H1 (cell line): ENCODE data around the gene SF3B3. TPM values are rescaled to one million over a fixed set of nuclear protein-coding genes. Genes with fewer than 3 reads are reported as not detected.

Experiments
- CTCF ChIA-PET: fragments of 300-600 bp; sonication (Branson Sonifier 250); formaldehyde crosslinking; loops from one replicate; lab custom pipeline; 2021; ENCODE audit not compliant: partially characterized antibody; lab: Charles Lee
- POLR2A ChIA-PET: fragments of 300-600 bp; sonication (Branson Sonifier 250); formaldehyde crosslinking; loops from one replicate; lab custom pipeline; 2021; ENCODE audit warnings: inconsistent platforms; ENCODE audit not compliant: partially characterized antibody; lab: Charles Lee
- DNase-seq, 2 experiments: peaks; one replicate each; pipeline versions ENCODE4 v3.0.0 to v3.0.0-alpha.2; 2010 to 2022; ENCODE audit warnings: low spot score in 2 of 2, low read depth in 1 of 2, mixed read lengths in 1 of 2
- FAIRE-seq: peaks from 2 replicates; lab custom pipeline; 2011; peaks lifted over from hg19 to GRCh38; lab: Jason Lieb, UNC
- H2AFZ ChIP-seq: 2 replicates; pipeline ENCODE4 v1.8.1; 2012; ENCODE audit warnings: low read length, inconsistent platforms
- H2AK5ac ChIP-seq: 2 replicates; pipeline ENCODE4 v1.6.1; 2013; ENCODE audit warnings: low read depth, low read length
- H2BK120ac ChIP-seq: replicated peaks from 2 replicates; pipeline ENCODE3; 2013; ENCODE audit warnings: low read depth, low read length, inconsistent platforms
- H2BK12ac ChIP-seq: 2 replicates; pipeline ENCODE4 v1.6.1; 2013; ENCODE audit warnings: low read depth, low read length
- H2BK15ac ChIP-seq: 2 replicates; pipeline ENCODE4 v1.6.1; 2013; ENCODE audit warnings: low read length
- H2BK20ac ChIP-seq: 2 replicates; pipeline ENCODE4 v1.6.1; 2013; ENCODE audit warnings: low read length
- H2BK5ac ChIP-seq: 2 replicates; pipeline ENCODE4 v1.6.1; 2013; ENCODE audit warnings: low read depth, low read length
- H3K14ac ChIP-seq: 2 replicates; pipeline ENCODE4 v1.6.1; 2013; ENCODE audit warnings: inconsistent platforms; ENCODE audit not compliant: insufficient read length
- H3K18ac ChIP-seq: 2 replicates; pipeline ENCODE4 v1.6.1; 2013; ENCODE audit warnings: low read length; ENCODE audit errors: extremely low read depth
- H3K23ac ChIP-seq: 2 replicates; pipeline ENCODE4 v1.6.1; 2013; ENCODE audit warnings: inconsistent platforms; ENCODE audit not compliant: insufficient read length
- H3K23me2 ChIP-seq: 2 replicates; pipeline ENCODE4 v1.6.1; 2013; ENCODE audit warnings: low read depth, low read length
- H3K27ac ChIP-seq: 2 replicates; pipeline ENCODE4 v1.6.1; 2011; ENCODE audit warnings: low read depth, low read length, inconsistent platforms
- H3K27me3 ChIP-seq, 4 experiments: replicated peaks in 1 of 4; 1 replicate in 1 of 4; 2 replicates in 3 of 4; pipeline versions ENCODE4 v1.6.1 to v1.8.1; 2011 to 2013; ENCODE audit warnings: low read length in 3 of 4, mild to moderate bottlenecking in 3 of 4, inconsistent platforms in 2 of 4, mixed read lengths in 2 of 4, moderate library complexity in 1 of 4; ENCODE audit not compliant: control insufficient read depth in 3 of 4, insufficient read depth in 3 of 4; ENCODE audit errors: extremely low read depth in 1 of 4
- H3K36me3 ChIP-seq, 4 experiments: 2 replicates each; pipeline versions ENCODE4 v1.6.1 to v1.8.1; 2011 to 2013; ENCODE audit warnings: mild to moderate bottlenecking in 4 of 4, low read length in 3 of 4, moderate library complexity in 2 of 4, control low read depth in 1 of 4, inconsistent platforms in 1 of 4; ENCODE audit not compliant: insufficient read depth in 4 of 4, control insufficient read depth in 2 of 4
- H3K4ac ChIP-seq: replicated peaks from 2 replicates; pipeline ENCODE3; 2013; ENCODE audit warnings: low read length, low read depth, mixed read lengths, inconsistent platforms; ENCODE audit not compliant: insufficient read length
- H3K4me1 ChIP-seq, 4 experiments: replicated peaks in 1 of 4; 1 replicate in 1 of 4; 2 replicates in 3 of 4; pipeline versions ENCODE4 v1.6.1 to v1.8.1; 2011 to 2013; ENCODE audit warnings: low read length in 3 of 4, inconsistent platforms in 2 of 4, mixed read lengths in 1 of 4; ENCODE audit not compliant: insufficient read depth in 4 of 4, control insufficient read depth in 3 of 4
- H3K4me2 ChIP-seq, 2 experiments: 2 replicates each; pipeline versions ENCODE4 v1.6.1 to v1.8.1; 2011 to 2013; ENCODE audit warnings: low read depth in 2 of 2, low read length in 2 of 2, control low read depth in 1 of 2, inconsistent platforms in 1 of 2, mild to moderate bottlenecking in 1 of 2; ENCODE audit not compliant: insufficient read depth in 1 of 2
- H3K4me3 ChIP-seq, 4 experiments: fragments of 200-600, 300-600 bp in 1 of 4; sonication (generic), shearing (Covaris generic), sonication (Bioruptor Twin) in 1 of 4; 2 replicates each; pipeline versions ENCODE4 v1.5.1 to v1.8.1; 2011 to 2016; ENCODE audit warnings: low read length in 4 of 4, low read depth in 3 of 4, control low read depth in 2 of 4, inconsistent platforms in 2 of 4, mild to moderate bottlenecking in 2 of 4, mixed read lengths in 1 of 4, moderate library complexity in 1 of 4; ENCODE audit not compliant: insufficient read depth in 2 of 4; ENCODE audit errors: extremely low read depth in 1 of 4
- H3K56ac ChIP-seq: replicated peaks from 2 replicates; pipeline ENCODE3; 2013; ENCODE audit warnings: low read depth, mild to moderate bottlenecking, mixed read lengths, low read length, inconsistent platforms; ENCODE audit not compliant: insufficient read length
- H3K79me1 ChIP-seq: 2 replicates; pipeline ENCODE4 v1.6.1; 2013; ENCODE audit warnings: low read depth, low read length, control low read depth
- H3K79me2 ChIP-seq, 2 experiments: 2 replicates each; pipeline versions ENCODE4 v1.6.1 to v1.8.1; 2012 to 2013; ENCODE audit warnings: low read length in 2 of 2, mild to moderate bottlenecking in 2 of 2, inconsistent platforms in 1 of 2; ENCODE audit not compliant: insufficient read depth in 2 of 2, control insufficient read depth in 1 of 2
- H3K9ac ChIP-seq, 4 experiments: replicated peaks in 1 of 4; 1 replicate in 1 of 4; 2 replicates in 3 of 4; pipeline versions ENCODE4 v1.6.1 to v1.8.1; 2011 to 2013; ENCODE audit warnings: low read depth in 3 of 4, low read length in 3 of 4, control low read depth in 2 of 4, mild to moderate bottlenecking in 2 of 4, moderate library complexity in 2 of 4, inconsistent platforms in 1 of 4; ENCODE audit errors: extremely low read depth in 1 of 4
- H3K9me3 ChIP-seq, 2 experiments: 2 replicates each; pipeline versions ENCODE4 v1.6.1 to v1.8.1; 2012 to 2013; ENCODE audit warnings: mild to moderate bottlenecking in 2 of 2, moderate library complexity in 2 of 2, control low read depth in 1 of 2, inconsistent platforms in 1 of 2, low read depth in 1 of 2, low read length in 1 of 2, mixed read lengths in 1 of 2; ENCODE audit not compliant: insufficient read depth in 2 of 2
- H4K20me1 ChIP-seq, 2 experiments: replicated peaks in 1 of 2; 2 replicates each; pipeline versions ENCODE3 to v1.8.1; 2011 to 2013; ENCODE audit warnings: inconsistent platforms in 2 of 2, low read length in 2 of 2, mild to moderate bottlenecking in 1 of 2; ENCODE audit not compliant: insufficient read depth in 2 of 2, control insufficient read depth in 1 of 2
- H4K5ac ChIP-seq: 2 replicates; pipeline ENCODE4 v1.6.1; 2013; ENCODE audit warnings: low read length, low read depth, mixed read lengths, inconsistent platforms; ENCODE audit not compliant: insufficient read length
- H4K8ac ChIP-seq: 2 replicates; pipeline ENCODE4 v1.8.0; 2013; ENCODE audit warnings: mild to moderate bottlenecking, moderate library complexity, low read length, inconsistent platforms; ENCODE audit not compliant: insufficient read depth; ENCODE audit errors: extremely low read depth
- H4K91ac ChIP-seq: replicated peaks from 2 replicates; pipeline ENCODE3; 2013; ENCODE audit warnings: low read length, mixed read lengths, inconsistent platforms; ENCODE audit not compliant: insufficient read length
- ATF2 ChIP-seq: IDR thresholded peaks from 2 replicates; pipeline ENCODE4 v1.6.1; 2012; ENCODE audit warnings: low read length, inconsistent platforms
- CBX8 ChIP-seq: fragments of 300-800, 300-1000 bp; sonication (generic); IDR thresholded peaks from 2 replicates; pipeline ENCODE4 v1.7.1; 2016; ENCODE audit warnings: low read depth, low read length, borderline replicate concordance
- FOSL1 ChIP-seq: IDR thresholded peaks from 2 replicates; pipeline ENCODE4 v1.6.1; 2011; ENCODE audit warnings: mild to moderate bottlenecking, low read depth, low read length, moderate library complexity; ENCODE audit not compliant: insufficient read depth
- GTF2F1 ChIP-seq: IDR thresholded peaks from 2 replicates; pipeline ENCODE4 v1.6.1; 2012; ENCODE audit warnings: low read depth, low read length, improper control_type of control experiment, borderline replicate concordance
- JUND ChIP-seq: IDR thresholded peaks from 2 replicates; pipeline ENCODE4 v1.6.1; 2011; ENCODE audit warnings: mild to moderate bottlenecking, improper control_type of control experiment, low read length
- RBBP5 ChIP-seq: IDR thresholded peaks from 2 replicates; pipeline ENCODE4 v1.7.1; 2012; ENCODE audit warnings: low read depth, mild to moderate bottlenecking, inconsistent platforms, low read length, moderate library complexity, borderline replicate concordance
- RNF2 ChIP-seq: fragments of 200-900, 300-1000 bp; sonication (generic); IDR thresholded peaks from 2 replicates; pipeline ENCODE4 v1.7.1; 2016; ENCODE audit warnings: borderline replicate concordance, low read depth, mild to moderate bottlenecking, antibody characterized with exemption, low read length; ENCODE audit not compliant: poor library complexity, severe bottlenecking; ENCODE audit errors: missing control alignments
- SP2 ChIP-seq: IDR thresholded peaks from 2 replicates; pipeline ENCODE4 v1.6.1; 2012; ENCODE audit warnings: mild to moderate bottlenecking, low read length, inconsistent platforms
- YY1 ChIP-seq: IDR thresholded peaks from 2 replicates; pipeline ENCODE4 v1.6.1; 2011; ENCODE audit warnings: low read depth, mild to moderate bottlenecking, low read length
- ZNF274 ChIP-seq: IDR thresholded peaks from 2 replicates; pipeline ENCODE4 v1.7.0; 2012; ENCODE audit warnings: low read length, borderline replicate concordance; ENCODE audit errors: extremely low read depth
- WGBS, 2 experiments: shearing (Covaris generic) in 1 of 2; methylation state at CpG; one replicate each; pipeline versions ENCODE4 v1.1.6 to v1.1.7; 2013 to 2015; ENCODE audit warnings: low lambda C conversion rate in 2 of 2, mixed read lengths in 2 of 2, inconsistent platforms in 1 of 2, low coverage in 1 of 2, missing lambda C conversion rate in 1 of 2; ENCODE audit not compliant: insufficient replicate concordance in 2 of 2, insufficient coverage in 1 of 2, insufficient read length in 1 of 2; ENCODE audit errors: extremely low coverage in 1 of 2, missing lambda C conversion rate in 1 of 2; 5-methylcytosine and 5-hydroxymethylcytosine counted together
- polyA plus RNA-seq, 7 experiments: library from polyadenylated mRNA; depleted of rRNA in 3 of 7; stranded (reverse) in 5 of 7; unstranded in 2 of 7; fragments of >200 nt in 5 of 7; fragments of 200-250 nt in 2 of 7; gene quantifications; 1 replicate in 5 of 7; 2 replicates in 1 of 7; 4 replicates in 1 of 7; pipeline versions ENCODE4 v1.2.1 to v1.2.3, GENCODE V29; 2011 to 2013; ENCODE audit warnings: missing spikeins in 2 of 7, mixed read lengths in 2 of 7
- total RNA-seq: library from RNA; stranded (reverse); fragmentation: NEBNext Ultra II Directional; extraction: Animal tissue kit (Norgen Biotek cat#: 25700); gene quantifications from 2 replicates; pipeline ENCODE4 v1.2.1, GENCODE V29; 2021

The SF3B3 gene
- total and polyA plus RNA-seq, 2 of the 8 experiments (the other 6 are each of a cell fraction or from before 2014, with no cell fraction given) = 241 to 521 TPM

- H3K4me1 ChIP-seq = no peaks in the 10 kb centered on the region
- H3K23ac ChIP-seq = no peak overlapping the region
- H2AK5ac ChIP-seq = no peak overlapping the region
- no peak overlapping the region for H2BK15ac ChIP-seq
- no peak overlapping the region for H2BK5ac ChIP-seq
- FAIRE-seq (no peak), DNase-seq (no peak)
- H3K23me2 ChIP-seq = no peaks in the 10 kb centered on the region
- TF ChIP-seq RBBP5 (no peak), ZNF274 (no peak), FOSL1 (no peak), CBX8 (no peak), JUND (no peak), GTF2F1 (no peak), SP2 (no peak), ATF2 (no peak), YY1 (no peak), RNF2 (no peak)
- H3K4me3 ChIP-seq = no peak overlapping the region
- H4K91ac ChIP-seq = no peak overlapping the region
- no peak overlapping the region for H3K18ac ChIP-seq
- no peak overlapping the region for H3K9ac ChIP-seq
- CTCF ChIA-PET = interaction anchor here (1.1 to 2.3 kb wide), 5 partner anchors 9 to 297 kb away, joined by 3 to 10 read pairs (median 4); no protein-coding TSS in a partner anchor
- H3K27ac ChIP-seq = no peak overlapping the region
- H3K14ac ChIP-seq = no peak overlapping the region
- WGBS, 2 experiments = 87 to 100% methylated on average over 1 to 2 of the region's 2 CpGs
- H4K20me1 ChIP-seq = peaks cover 18 to 37% of the 10 kb centered on the region in 2 experiments
- no peaks in the 10 kb centered on the region for H3K9me3 ChIP-seq
- no peak overlapping the region for H2BK12ac ChIP-seq
- no peak overlapping the region for H3K56ac ChIP-seq
- no peaks in the 10 kb centered on the region for H3K27me3 ChIP-seq
- H4K8ac ChIP-seq = no peak overlapping the region
- H3K4me2 ChIP-seq = no peak overlapping the region
- no peak overlapping the region for H4K5ac ChIP-seq
- H3K36me3 ChIP-seq = peaks cover 53 to 100% (median 88%) of the 10 kb centered on the region in 4 experiments
- peaks cover 7% of the 10 kb centered on the region for H3K79me1 ChIP-seq
- POLR2A ChIA-PET = interaction anchor here (1.1 to 22.7 kb wide), 5 partner anchors 10 to 221 kb away, joined by 3 to 525 read pairs (median 26); partner anchors contain the start of genes COG4 and SF3B3
- H2BK120ac ChIP-seq = no peak overlapping the region
- H2BK20ac ChIP-seq = no peak overlapping the region
- H3K79me2 ChIP-seq = peaks cover 6 to 80% of the 10 kb centered on the region in 2 experiments; a peak in 3 of 4 replicates
- no peak overlapping the region for H3K4ac ChIP-seq
- H2AFZ ChIP-seq = no peak overlapping the region
These were observed 25.3 kb downstream of the SF3B3 start for GRCh38 chr16:70548936-70549335.
